PC-3 (cell line): ENCODE measurements around the gene CCSER1. TPM values are rescaled to one million over a fixed set of nuclear protein-coding genes. Genes with fewer than 3 reads are reported as not detected.

Source experiments
- ATAC-seq: fragments of 200-7000 bp; cut with Tn5 transposase; 2 replicates; pipeline ENCODE4 v1.9.1; 2020; ENCODE audit warnings: mild to moderate bottlenecking, moderate library complexity
- BruUV-seq: library from RNA; stranded (reverse); fragments of 400-500 nt; replicated peaks from 2 replicates; lab custom pipeline; 2021; lab: Mats Ljungman, UMichigan
- CTCF ChIA-PET: fragments of 300-600 bp; sonication (Branson Sonifier 250); formaldehyde crosslinking; loops from one replicate; lab custom pipeline; 2022; ENCODE audit warnings: antibody characterized with exemption; lab: Charles Lee
- POLR2A ChIA-PET: fragments of 300-600 bp; sonication (Branson Sonifier 250); formaldehyde crosslinking; loops from one replicate; lab custom pipeline; 2022; ENCODE audit warnings: antibody characterized with exemption; ENCODE audit not compliant: unreplicated experiment; lab: Charles Lee
- DNase-seq: peaks from one replicate; pipeline ENCODE4 v3.0.0-alpha.2; 2015
- H2AFZ ChIP-seq: fragments of 300-600 bp; sonication (generic); 2 replicates; pipeline ENCODE4 v1.6.0; 2016; ENCODE audit warnings: antibody characterized with exemption, low read length
- H3F3A ChIP-seq: fragments of 300-600 bp; sonication (generic); one replicate; pipeline ENCODE4 v1.6.0; 2017; ENCODE audit warnings: antibody characterized with exemption, low read length, control low read depth, mild to moderate bottlenecking; ENCODE audit not compliant: unreplicated experiment
- H3K27ac ChIP-seq: fragments of 300-600 bp; sonication (generic); 2 replicates; pipeline ENCODE4 v1.5.1; 2016; ENCODE audit warnings: mild to moderate bottlenecking, low read length
- H3K27me3 ChIP-seq: fragments of 300-600 bp; sonication (generic); 2 replicates; pipeline ENCODE4 v1.6.1; 2016; ENCODE audit warnings: low read length, mixed read lengths
- H3K36me3 ChIP-seq: fragments of 300-600 bp; sonication (generic); 2 replicates; pipeline ENCODE4 v1.6.1; 2016; ENCODE audit warnings: low read depth, mixed run types, low read length, mixed read lengths
- H3K4me1 ChIP-seq: fragments of 300-600 bp; sonication (generic); 2 replicates; pipeline ENCODE4 v1.5.1; 2016; ENCODE audit warnings: low read length; ENCODE audit not compliant: insufficient read depth
- H3K4me2 ChIP-seq: fragments of 300-600 bp; sonication (generic); 2 replicates; pipeline ENCODE4 v1.6.0; 2016; ENCODE audit warnings: low read length
- H3K4me3 ChIP-seq: fragments of 300-600 bp; sonication (generic); 2 replicates; pipeline ENCODE4 v1.5.1; 2016; ENCODE audit warnings: mild to moderate bottlenecking, low read length, mixed read lengths
- H3K79me2 ChIP-seq: fragments of 300-600 bp; sonication (generic); 2 replicates; pipeline ENCODE4 v1.6.1; 2017; ENCODE audit warnings: low read length, mixed read lengths
- H3K9ac ChIP-seq: fragments of 300-600 bp; sonication (generic); 2 replicates; pipeline ENCODE4 v1.6.0; 2016; ENCODE audit warnings: mild to moderate bottlenecking, low read length
- H3K9me2 ChIP-seq: fragments of 300-600 bp; sonication (generic); replicated peaks from 2 replicates; pipeline ENCODE4 v1.6.1; 2016; ENCODE audit warnings: mixed run types, low read length, mixed read lengths
- H3K9me3 ChIP-seq: fragments of 300-600 bp; sonication (generic); 2 replicates; pipeline ENCODE4 v1.6.1; 2016; ENCODE audit warnings: low read length, mixed read lengths
- H4K20me1 ChIP-seq: fragments of 300-600 bp; sonication (generic); 2 replicates; pipeline ENCODE4 v1.6.1; 2016; ENCODE audit warnings: low read length, mixed read lengths
- EZH2 ChIP-seq: fragments of 300-600 bp; sonication (generic); IDR thresholded peaks from one replicate; pipeline ENCODE4 v1.6.1; 2017; ENCODE audit warnings: antibody characterized with exemption, mild to moderate bottlenecking, low read length; ENCODE audit not compliant: unreplicated experiment
- EZH2phosphoT487 ChIP-seq: fragments of 300-600 bp; sonication (generic); IDR thresholded peaks from 2 replicates; pipeline ENCODE4 v1.6.1; 2018; ENCODE audit warnings: mild to moderate bottlenecking, antibody characterized with exemption, low read length, borderline replicate concordance
- intact Hi-C: fragments of 100-400 bp; cut with micrococcal nuclease; formaldehyde crosslinking; loops from 2 replicates; pipeline ENCODE4 v1.9.0; 2023
- total RNA-seq: library from RNA; depleted of rRNA; stranded (reverse); fragments of >200 nt; gene quantifications from 2 replicates; pipeline ENCODE4 v1.2.3, GENCODE V29; 2014
- TF ChIP-seq, protein P1 (sequence below): fragments of 300-600 bp; sonication (generic); conservative IDR thresholded peaks from 2 replicates; pipeline ENCODE4 v1.5.1; 2017; ENCODE audit warnings: antibody characterized with exemption, low read depth, mild to moderate bottlenecking, low read length

CCSER1 gene
- total RNA-seq, 1 experiment from 2014 or later = 6.0 TPM

DNA sequence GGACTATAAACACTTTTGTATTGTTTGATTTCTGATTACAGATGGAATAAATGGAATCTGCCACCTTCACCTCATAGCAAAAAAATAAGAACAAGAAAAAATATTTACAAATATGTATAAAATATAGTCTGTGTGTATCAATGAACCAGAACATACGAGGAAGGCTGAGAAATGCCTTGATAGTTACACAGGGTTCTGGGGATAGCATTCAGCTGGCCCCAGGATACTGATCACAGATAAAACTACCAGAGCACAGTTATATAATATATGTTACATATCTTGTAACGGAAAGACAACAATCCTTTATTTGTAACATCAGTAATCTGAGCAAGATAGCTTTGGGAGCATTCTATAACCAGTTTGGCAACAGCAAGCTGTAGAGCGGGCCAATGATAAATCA is 1101.5 kb downstream of the CCSER1 start:
- Histone ChIP-seq H3K36me3 (no peaks in the 10 kb centered on the region), H3K4me3 (no peak overlapping the region), H3K4me1 (peaks cover 9% of the 10 kb centered on the region), H3K9me2 (no peaks in the 10 kb centered on the region), H2AFZ (no peak overlapping the region), H4K20me1 (no peaks in the 10 kb centered on the region), H3K9ac (no peak overlapping the region), H3K4me2 (no peak overlapping the region), H3F3A (no peaks in the 10 kb centered on the region), H3K27me3 (no peaks in the 10 kb centered on the region), H3K79me2 (no peaks in the 10 kb centered on the region), H3K9me3 (no peaks in the 10 kb centered on the region), H3K27ac (no peak overlapping the region)
- TF ChIP-seq EZH2 (no peak), EZH2phosphoT487 (no peak)
- TF ChIP-seq, protein P1, sequence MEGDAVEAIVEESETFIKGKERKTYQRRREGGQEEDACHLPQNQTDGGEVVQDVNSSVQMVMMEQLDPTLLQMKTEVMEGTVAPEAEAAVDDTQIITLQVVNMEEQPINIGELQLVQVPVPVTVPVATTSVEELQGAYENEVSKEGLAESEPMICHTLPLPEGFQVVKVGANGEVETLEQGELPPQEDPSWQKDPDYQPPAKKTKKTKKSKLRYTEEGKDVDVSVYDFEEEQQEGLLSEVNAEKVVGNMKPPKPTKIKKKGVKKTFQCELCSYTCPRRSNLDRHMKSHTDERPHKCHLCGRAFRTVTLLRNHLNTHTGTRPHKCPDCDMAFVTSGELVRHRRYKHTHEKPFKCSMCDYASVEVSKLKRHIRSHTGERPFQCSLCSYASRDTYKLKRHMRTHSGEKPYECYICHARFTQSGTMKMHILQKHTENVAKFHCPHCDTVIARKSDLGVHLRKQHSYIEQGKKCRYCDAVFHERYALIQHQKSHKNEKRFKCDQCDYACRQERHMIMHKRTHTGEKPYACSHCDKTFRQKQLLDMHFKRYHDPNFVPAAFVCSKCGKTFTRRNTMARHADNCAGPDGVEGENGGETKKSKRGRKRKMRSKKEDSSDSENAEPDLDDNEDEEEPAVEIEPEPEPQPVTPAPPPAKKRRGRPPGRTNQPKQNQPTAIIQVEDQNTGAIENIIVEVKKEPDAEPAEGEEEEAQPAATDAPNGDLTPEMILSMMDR = no peak
- DNase-seq (peak; percentile 34), ATAC-seq (no peak)
- no TSS peak for BruUV-seq
- CTCF ChIA-PET = no interaction called here
- intact Hi-C loops = no loop called here
- POLR2A ChIA-PET = no interaction called here

DNA sequence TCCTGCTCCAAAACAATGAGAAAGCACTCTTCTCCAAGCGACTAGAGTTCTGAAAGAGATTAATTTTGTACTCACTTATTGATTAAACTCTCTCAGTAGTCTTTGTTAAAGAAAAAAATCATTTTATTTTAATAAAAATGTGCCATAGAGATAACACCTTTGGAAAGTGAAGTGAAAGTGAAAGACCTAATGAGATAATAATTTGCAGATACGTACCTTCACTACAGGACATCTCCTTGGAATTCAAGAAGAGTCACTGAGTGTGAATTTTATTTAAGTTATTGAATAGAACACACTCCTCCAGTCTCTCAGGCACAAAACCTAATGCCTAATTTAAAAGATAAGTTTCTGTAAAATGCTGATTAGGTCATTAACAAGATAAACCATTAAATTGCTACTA is 1106.0 kb downstream of the CCSER1 start:
- no TSS peak for BruUV-seq
- no peak overlapping the region for H3K27ac ChIP-seq
- H3K4me1 ChIP-seq = no peaks in the 10 kb centered on the region
- H4K20me1 ChIP-seq = no peaks in the 10 kb centered on the region
- DNase-seq = no peak
- no peak for ATAC-seq
- no peaks in the 10 kb centered on the region for H3K9me3 ChIP-seq
- no peak overlapping the region for H3K4me3 ChIP-seq
- no peaks in the 10 kb centered on the region for H3K79me2 ChIP-seq
- no peak overlapping the region for H3K4me2 ChIP-seq
- H3K9ac ChIP-seq = no peak overlapping the region
- intact Hi-C loops = no loop called here
- ChIA-PET CTCF (no interaction called here), POLR2A (no interaction called here)
- no peaks in the 10 kb centered on the region for H3F3A ChIP-seq
- no peaks in the 10 kb centered on the region for H3K27me3 ChIP-seq
- no peaks in the 10 kb centered on the region for H3K36me3 ChIP-seq
- TF ChIP-seq, protein P1 = no peak
- TF ChIP-seq EZH2phosphoT487 = no peak
- TF ChIP-seq EZH2 = no peak
- H3K9me2 ChIP-seq = no peaks in the 10 kb centered on the region
- H2AFZ ChIP-seq = no peak overlapping the region

DNA sequence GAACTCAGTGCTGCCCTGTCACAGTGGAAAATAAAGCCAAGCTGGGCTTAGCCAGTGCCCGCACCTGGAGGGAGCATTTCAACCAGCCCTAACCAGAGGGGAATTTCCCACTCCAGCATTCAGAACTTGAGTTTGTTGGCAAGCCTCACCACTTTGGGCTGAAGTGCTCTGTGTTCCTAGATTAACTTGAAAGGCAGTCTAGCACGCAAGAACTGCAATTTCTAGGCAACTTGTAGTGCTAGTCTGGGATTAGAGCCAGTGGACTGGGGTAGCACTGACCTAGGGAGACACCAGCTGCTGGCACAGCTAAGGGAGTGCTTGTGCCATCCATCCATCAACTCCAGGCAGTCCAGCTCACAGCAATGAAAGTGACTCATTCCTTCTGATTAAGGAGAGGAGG is 1115.9 kb downstream of the CCSER1 start:
- TF ChIP-seq EZH2 = no peak
- no peak for TF ChIP-seq EZH2phosphoT487
- TF ChIP-seq, protein P1 = no peak
- Histone ChIP-seq H2AFZ (no peak overlapping the region), H3K4me3 (no peak overlapping the region), H3K27me3 (no peaks in the 10 kb centered on the region), H3K4me2 (no peak overlapping the region), H3K4me1 (no peaks in the 10 kb centered on the region), H3K27ac (no peak overlapping the region), H3K79me2 (no peaks in the 10 kb centered on the region), H3K9me3 (no peaks in the 10 kb centered on the region), H3K36me3 (no peaks in the 10 kb centered on the region), H3K9ac (no peak overlapping the region), H4K20me1 (no peaks in the 10 kb centered on the region), H3K9me2 (no peaks in the 10 kb centered on the region), H3F3A (no peaks in the 10 kb centered on the region)
- peak; percentile 7 for DNase-seq
- ChIA-PET CTCF (no interaction called here), POLR2A (no interaction called here)
- no TSS peak for BruUV-seq
- peak; percentile 72; the same call in 1 of the 2 replicates for ATAC-seq
- intact Hi-C loops = no loop called here
